Esophagus squamous epithelium (tissue), 4 donors: ENCODE results near the gene UAP1.

Experiments used
- CTCF ChIP-seq, 6 experiments: fragments of 450-650 bp in 4 of 6; fragments of 200-600 bp in 2 of 6; sonication (generic) in 2 of 6; IDR thresholded peaks; one replicate each; pipeline ENCODE4 v1.5.1; 2016 to 2019; ENCODE audit warnings: antibody characterized with exemption in 6 of 6, mild to moderate bottlenecking in 4 of 6, moderate library complexity in 4 of 6
- POLR2A ChIP-seq, 4 donors: fragments of 450-650 bp; IDR thresholded peaks; one replicate each; pipeline ENCODE4 v1.6.1; 2017; ENCODE audit warnings: antibody characterized with exemption in 4 of 4, mild to moderate bottlenecking in 4 of 4, moderate library complexity in 3 of 4

DNA sequence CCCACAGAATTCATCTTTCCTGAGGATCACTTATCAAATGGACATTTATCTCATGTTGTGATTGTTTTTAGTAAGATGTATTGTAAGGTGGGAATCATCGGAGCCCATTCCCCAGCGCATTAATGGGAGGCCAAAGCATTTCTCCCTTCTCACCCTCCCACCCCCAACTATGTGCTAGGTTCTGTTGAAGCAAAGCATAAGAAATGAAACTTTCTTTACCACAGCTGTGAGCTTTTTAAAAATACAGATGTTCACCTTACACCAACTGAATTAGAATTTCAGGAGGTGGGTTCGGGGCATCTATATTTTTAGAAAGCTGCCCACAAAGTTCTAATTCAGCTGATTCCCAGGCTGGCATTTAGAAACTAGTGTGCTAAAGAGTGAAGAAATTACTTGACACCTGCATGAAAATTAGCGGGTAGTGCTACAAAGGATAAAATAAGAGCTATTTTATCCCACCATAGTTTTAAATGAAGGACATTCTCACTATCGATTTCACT lies 26.3 kb downstream of the UAP1 start:
- no peak for TF ChIP-seq CTCF (IDR thresholded peaks at IDR 0.05)
- no peak for TF ChIP-seq POLR2A (IDR thresholded peaks at IDR 0.05)
